ENCODE measurements around the gene PTPRE. TPM values are rescaled to one million over a fixed set of nuclear protein-coding genes. Genes with fewer than 3 reads are reported as not detected.

PTPRE gene
- total RNA-seq, 6 donors from 2014 or later, result 49.9 to 89.2 (median 64.2) TPM

DNA sequence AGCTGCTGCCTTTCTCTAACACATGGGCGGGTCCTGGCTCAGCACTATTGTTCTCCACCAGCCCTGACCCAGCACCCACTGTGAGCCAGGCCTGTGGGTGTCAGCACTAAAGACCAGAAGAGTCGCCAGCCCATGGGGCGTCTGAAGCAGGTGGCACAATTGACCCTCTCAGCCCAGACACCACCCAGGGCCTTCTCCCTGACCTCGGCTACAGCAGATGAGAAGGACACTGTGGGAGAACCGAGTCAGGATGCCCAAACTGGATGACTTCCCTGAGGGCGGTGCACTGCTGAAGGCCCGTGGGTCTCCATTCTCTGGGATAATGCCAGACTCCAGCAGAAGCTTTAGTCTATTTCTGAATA lies 122.4 kb downstream of the PTPRE start:
- Histone ChIP-seq H3K9me3 (no peaks in the 10 kb centered on the region), H3K36me3 (peaks cover 0 to 2% (median 0%) of the 10 kb centered on the region in 4 donors), H3K27ac (no peak overlapping the region), H3K4me3 (no peak overlapping the region), H3K4me1 (no peaks in the 10 kb centered on the region), H3K27me3 (no peaks in the 10 kb centered on the region)
- 89 to 96% methylated on average over 5 to 7 of the region's 7 CpGs for WGBS, 2 donors
- ATAC-seq (ENCODE audit: low FRiP score in 2 of 2) (peak in 1 of 2 donors; percentile 3), DNase-seq (no peak)
- TF ChIP-seq EP300 (IDR thresholded peaks at IDR 0.05) (no peak), POLR2A (IDR thresholded peaks at IDR 0.05) (no peak), POLR2AphosphoS5 (IDR thresholded peaks at IDR 0.05) (no peak)
- TF ChIP-seq, protein P1, sequence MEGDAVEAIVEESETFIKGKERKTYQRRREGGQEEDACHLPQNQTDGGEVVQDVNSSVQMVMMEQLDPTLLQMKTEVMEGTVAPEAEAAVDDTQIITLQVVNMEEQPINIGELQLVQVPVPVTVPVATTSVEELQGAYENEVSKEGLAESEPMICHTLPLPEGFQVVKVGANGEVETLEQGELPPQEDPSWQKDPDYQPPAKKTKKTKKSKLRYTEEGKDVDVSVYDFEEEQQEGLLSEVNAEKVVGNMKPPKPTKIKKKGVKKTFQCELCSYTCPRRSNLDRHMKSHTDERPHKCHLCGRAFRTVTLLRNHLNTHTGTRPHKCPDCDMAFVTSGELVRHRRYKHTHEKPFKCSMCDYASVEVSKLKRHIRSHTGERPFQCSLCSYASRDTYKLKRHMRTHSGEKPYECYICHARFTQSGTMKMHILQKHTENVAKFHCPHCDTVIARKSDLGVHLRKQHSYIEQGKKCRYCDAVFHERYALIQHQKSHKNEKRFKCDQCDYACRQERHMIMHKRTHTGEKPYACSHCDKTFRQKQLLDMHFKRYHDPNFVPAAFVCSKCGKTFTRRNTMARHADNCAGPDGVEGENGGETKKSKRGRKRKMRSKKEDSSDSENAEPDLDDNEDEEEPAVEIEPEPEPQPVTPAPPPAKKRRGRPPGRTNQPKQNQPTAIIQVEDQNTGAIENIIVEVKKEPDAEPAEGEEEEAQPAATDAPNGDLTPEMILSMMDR (IDR thresholded peaks at IDR 0.05), result no peak

DNA sequence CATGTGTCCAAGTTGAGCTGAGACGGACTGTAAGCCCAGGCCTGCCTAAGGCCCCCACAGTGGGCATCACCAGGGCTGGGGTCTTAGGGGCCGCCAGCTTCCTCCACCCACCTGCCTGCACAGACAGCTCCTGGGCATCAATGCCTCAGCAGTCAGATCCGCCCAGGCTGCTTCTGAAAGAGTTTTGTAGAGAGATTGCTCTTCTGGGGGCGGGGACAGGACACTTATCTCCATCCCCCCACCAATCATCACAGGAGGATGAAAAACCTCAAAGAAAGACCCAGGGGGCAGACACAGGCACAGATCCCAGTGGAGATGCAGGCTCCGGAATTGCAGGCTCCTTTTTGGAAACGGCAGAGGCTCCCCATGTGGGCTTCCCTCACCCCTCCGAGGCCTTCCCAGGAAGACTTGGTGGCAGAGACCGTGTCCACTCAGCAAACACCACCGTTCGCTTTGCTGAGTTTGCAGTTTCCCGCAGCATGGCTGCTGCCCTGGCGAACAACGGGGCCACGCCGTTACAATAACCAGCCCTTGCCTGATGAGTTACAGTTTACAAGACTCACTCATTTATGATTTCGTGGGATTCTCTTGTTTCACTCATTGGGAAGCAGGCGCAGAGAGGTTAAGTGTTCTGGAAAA lies 122.9 kb downstream of the PTPRE start:
- DNase-seq (peak in 1 of 2 donors; percentile 49), ATAC-seq (ENCODE audit: low FRiP score in 2 of 2) (no peak)
- 81 to 83% methylated on average over 15 to 17 of the region's 17 CpGs for WGBS, 2 donors
- no peaks in the 10 kb centered on the region for H3K4me1 ChIP-seq
- H3K4me3 ChIP-seq, result no peak overlapping the region
- TF ChIP-seq POLR2A (IDR thresholded peaks at IDR 0.05), result no peak
- TF ChIP-seq POLR2AphosphoS5 (IDR thresholded peaks at IDR 0.05), result no peak
- TF ChIP-seq, protein P1 (IDR thresholded peaks at IDR 0.05), result no peak
- no peak for TF ChIP-seq EP300 (IDR thresholded peaks at IDR 0.05)
- no peaks in the 10 kb centered on the region for H3K27me3 ChIP-seq
- H3K36me3 ChIP-seq, result peaks cover 0 to 2% (median 0%) of the 10 kb centered on the region in 4 donors
- H3K27ac ChIP-seq, result no peak overlapping the region
- H3K9me3 ChIP-seq, result no peaks in the 10 kb centered on the region

DNA sequence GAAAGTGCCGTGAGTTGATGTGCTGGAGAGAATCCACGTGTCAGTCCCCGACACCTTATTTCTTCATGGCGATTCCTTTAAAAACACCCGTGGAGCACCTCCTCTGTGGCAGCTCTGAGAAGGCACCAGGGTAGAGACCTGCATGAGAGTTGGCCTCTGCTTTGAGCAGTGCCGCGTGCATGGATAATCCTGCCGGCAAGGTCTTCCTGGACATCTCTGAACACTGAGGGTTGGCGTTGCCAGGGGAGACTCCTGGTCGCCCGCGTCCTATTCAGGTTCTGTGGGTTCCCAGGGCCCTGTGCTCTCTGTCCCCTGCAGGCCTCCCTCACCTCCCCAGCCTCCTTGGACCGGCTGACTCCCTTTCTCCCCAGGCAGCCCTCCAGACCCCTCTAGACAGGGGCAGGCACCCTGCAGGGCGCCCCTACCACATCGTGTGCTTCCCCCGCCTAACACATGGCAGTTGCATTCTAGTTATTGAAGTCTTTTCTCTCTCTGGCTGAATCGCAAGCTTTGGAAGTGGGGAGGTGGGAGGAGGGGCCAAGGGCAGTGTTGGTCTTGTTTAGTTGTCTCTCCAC lies 123.7 kb downstream of the PTPRE start:
- Histone ChIP-seq H3K36me3 (peaks cover 0 to 2% (median 0%) of the 10 kb centered on the region in 4 donors), H3K9me3 (no peaks in the 10 kb centered on the region), H3K27me3 (no peaks in the 10 kb centered on the region), H3K4me1 (no peaks in the 10 kb centered on the region), H3K27ac (no peak overlapping the region), H3K4me3 (no peak overlapping the region)
- ATAC-seq (ENCODE audit: low FRiP score in 2 of 2), result no peak
- TF ChIP-seq EP300 (IDR thresholded peaks at IDR 0.05) (no peak), POLR2AphosphoS5 (IDR thresholded peaks at IDR 0.05) (no peak), POLR2A (IDR thresholded peaks at IDR 0.05) (no peak)
- TF ChIP-seq, protein P1 (IDR thresholded peaks at IDR 0.05), result no peak
- DNase-seq, result no peak
- WGBS, 2 donors, result 88 to 92% methylated on average over 16 to 17 of the region's 17 CpGs

DNA sequence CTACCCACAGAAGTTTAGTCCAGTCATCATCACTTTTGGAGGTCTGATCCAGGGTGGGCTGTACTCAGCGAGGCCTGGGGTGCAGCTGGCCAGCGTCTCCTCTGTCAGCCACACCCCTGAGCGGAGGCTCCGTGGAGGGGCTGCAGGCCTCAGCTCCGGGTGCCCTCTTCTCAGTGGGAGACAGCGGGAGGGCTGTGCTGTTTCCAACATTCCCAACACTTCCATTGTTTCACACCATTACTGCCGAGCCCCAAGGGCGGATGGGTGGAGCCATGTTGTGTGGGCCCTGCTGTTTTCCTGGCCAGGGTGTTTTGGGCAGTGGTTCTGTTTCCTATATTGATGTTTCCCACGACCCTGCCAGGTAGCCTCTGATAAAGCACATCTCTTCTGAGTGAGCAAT lies 124.3 kb downstream of the PTPRE start:
- H3K4me1 ChIP-seq, result no peaks in the 10 kb centered on the region
- peaks cover 0 to 2% (median 0%) of the 10 kb centered on the region in 4 donors for H3K36me3 ChIP-seq
- H3K27ac ChIP-seq, result no peak overlapping the region
- WGBS, 2 donors, result 68 to 77% methylated on average over 8 to 9 of the region's 9 CpGs
- H3K4me3 ChIP-seq, result no peak overlapping the region
- DNase-seq, result peak in 1 of 2 donors; percentile 38
- ATAC-seq (ENCODE audit: low FRiP score in 2 of 2), result no peak
- no peaks in the 10 kb centered on the region for H3K27me3 ChIP-seq
- H3K9me3 ChIP-seq, result no peaks in the 10 kb centered on the region
- TF ChIP-seq POLR2A (IDR thresholded peaks at IDR 0.05) (no peak), EP300 (IDR thresholded peaks at IDR 0.05) (no peak), POLR2AphosphoS5 (IDR thresholded peaks at IDR 0.05) (no peak)
- TF ChIP-seq, protein P1 (IDR thresholded peaks at IDR 0.05), result no peak

DNA sequence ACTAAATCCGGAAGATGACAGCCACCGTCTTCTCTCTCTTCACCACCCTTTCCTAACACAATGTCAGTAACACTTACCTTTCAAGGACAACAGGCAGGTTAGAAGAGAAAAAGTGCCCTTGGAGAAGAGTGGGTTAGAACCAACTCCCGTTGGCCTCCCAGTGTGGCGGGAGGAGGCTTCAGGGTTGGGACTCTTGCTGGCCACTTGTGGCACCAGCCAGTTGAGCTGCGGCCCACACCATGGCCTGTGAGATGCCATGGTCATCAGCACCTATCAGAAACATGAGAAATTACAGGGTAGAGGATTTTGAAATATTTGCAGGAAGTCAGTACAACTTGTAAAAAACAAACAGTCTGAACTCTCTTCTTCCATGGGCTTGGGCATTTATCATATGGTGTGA lies 125.6 kb downstream of the PTPRE start:
- DNase-seq (no peak), ATAC-seq (ENCODE audit: low FRiP score in 2 of 2) (no peak)
- no peak overlapping the region for H3K27ac ChIP-seq
- no peaks in the 10 kb centered on the region for H3K9me3 ChIP-seq
- TF ChIP-seq EP300 (IDR thresholded peaks at IDR 0.05) (no peak), POLR2AphosphoS5 (IDR thresholded peaks at IDR 0.05) (no peak), POLR2A (IDR thresholded peaks at IDR 0.05) (no peak)
- TF ChIP-seq, protein P1 (IDR thresholded peaks at IDR 0.05), result no peak
- no peak overlapping the region for H3K4me3 ChIP-seq
- H3K4me1 ChIP-seq, result no peaks in the 10 kb centered on the region
- peaks cover 0 to 2% (median 0%) of the 10 kb centered on the region in 4 donors for H3K36me3 ChIP-seq
- no peaks in the 10 kb centered on the region for H3K27me3 ChIP-seq
- 81 to 99% methylated on average over 5 of the region's 5 CpGs for WGBS, 2 donors

Data from upper lobe of left lung (tissue), 6 donors.